NCI-H128 (cell line): ENCODE results near the gene DPEP2.
A peak's percentile ranks its signal among the peaks of the same experiment; 100 is the strongest.
"Not testable (repeated sequence)": the region's sequence is repeated elsewhere in the genome, so short reads cannot be mapped to it uniquely, and the experiment has no call there.

Experiments used
- DNase-seq: peaks from one replicate; lab custom pipeline; 2025; ENCODE audit not compliant: unreplicated experiment; lab: John Stamatoyannopoulos, UW

DPEP2 gene

GRCh38 chr16:67998779-67999688 is at the start of gene DPEP2:
Gene DPEP2 (minus strand): TSS chr16:67999484. CDS start chr16:67993212, 6,272 bp downstream.
- DNase-seq: not testable (repeated sequence)

GRCh38 chr16:68047987-68048386 is 48.7 kb upstream of the DPEP2 start:
- DNase-seq: no peak

- DNase-seq: no peak
Observed at GRCh38 chr16:68046106-68046505, 46.8 kb upstream of the DPEP2 start.

GRCh38 chr16:68041783-68042182 is 42.5 kb upstream of the DPEP2 start:
- no peak for DNase-seq

GRCh38 chr16:68040506-68041288 is 41.4 kb upstream of the DPEP2 start:
- peak; percentile 21 for DNase-seq

GRCh38 chr16:68037841-68038597 is 38.7 kb upstream of the DPEP2 start:
- DNase-seq: no peak

GRCh38 chr16:68035227-68035626 is 35.9 kb upstream of the DPEP2 start:
- DNase-seq: no peak

- DNase-seq: no peak
Observed at GRCh38 chr16:68033101-68033500, 33.8 kb upstream of the DPEP2 start.

- no peak for DNase-seq
Observed at GRCh38 chr16:68031951-68032350, 32.7 kb upstream of the DPEP2 start.

- DNase-seq: not testable (repeated sequence)
Observed at GRCh38 chr16:68030108-68030507, 30.8 kb upstream of the DPEP2 start.

GRCh38 chr16:68028996-68029395 is 29.7 kb upstream of the DPEP2 start:
- DNase-seq: no peak

- peak; percentile 76 for DNase-seq
Observed at GRCh38 chr16:68022728-68023537, 23.6 kb upstream of the DPEP2 start, which contains the start of the genes DDX28 and DUS2. Gene DDX28 (minus strand): TSS chr16:68023232. CDS start chr16:68023202, 30 bp downstream. Gene DUS2 (plus strand): TSS chr16:68023284. CDS start chr16:68038024, 14,740 bp downstream.

GRCh38 chr16:68022278-68022727 is 23.0 kb upstream of the DPEP2 start:
- DNase-seq: no peak

GRCh38 chr16:68021490-68021889 is 22.2 kb upstream of the DPEP2 start:
- no peak for DNase-seq

- DNase-seq: no peak
Observed at GRCh38 chr16:68019167-68019680, 19.9 kb upstream of the DPEP2 start.

- no peak for DNase-seq
Observed at GRCh38 chr16:68015681-68016080, 16.4 kb upstream of the DPEP2 start, which contains the start of gene DPEP2NB. Gene DPEP2NB (minus strand): TSS chr16:68015911. CDS start chr16:68015770, 141 bp downstream.

- no peak for DNase-seq
Observed at GRCh38 chr16:68013440-68013839, 14.2 kb upstream of the DPEP2 start.

- DNase-seq: not testable (repeated sequence)
Observed at GRCh38 chr16:68009872-68010271, 10.6 kb upstream of the DPEP2 start.

- no peak for DNase-seq
Observed at GRCh38 chr16:68009157-68009735, 10.0 kb upstream of the DPEP2 start.
